DOHH2 (cell line): ENCODE results near the gene DNASE1L2.

Experiments used
- CTCF ChIP-seq: fragments of 200-600 bp; sonication (generic); IDR thresholded peaks from one replicate; pipeline ENCODE4 v1.5.1; 2014; ENCODE audit warnings: antibody characterized with exemption, mild to moderate bottlenecking, low read depth, low read length; ENCODE audit not compliant: poor library complexity, severe bottlenecking
- EZH2phosphoT487 ChIP-seq: fragments of 200-600 bp; sonication (generic); IDR thresholded peaks from 2 replicates; pipeline ENCODE4 v1.6.1; 2017; ENCODE audit warnings: borderline replicate concordance, mild to moderate bottlenecking, antibody characterized with exemption, low read length, moderate library complexity, mixed read lengths

- peak; percentile 93 for TF ChIP-seq EZH2phosphoT487
- no peak for TF ChIP-seq CTCF
Measured at GRCh38 chr16:2195322-2196161, 40.7 kb upstream of the DNASE1L2 start.
